SK-MEL-5 (cell line): Measurements from ENCODE around the gene TBC1D4. TPM values are rescaled to one million over a fixed set of nuclear protein-coding genes. Genes with fewer than 3 reads are reported as not detected.

Source experiments
- DNase-seq: peaks from one replicate; pipeline ENCODE4 v3.0.0-alpha.2; 2016; ENCODE audit warnings: low read depth, low spot score
- in situ Hi-C: cut with HindIII; loops from 2 replicates; pipeline ENCODE4 v1.10.0; 2016; ENCODE audit warnings: low sequenced_read_pairs, high pct_unique_total_duplicates, low pct_unique_long_range_greater_than_20kb
- total RNA-seq: library from RNA; depleted of rRNA; stranded (reverse); fragments of >200 nt; shearing (Covaris generic); gene quantifications from 2 replicates; pipeline ENCODE4 v1.2.3, GENCODE V29; 2014

Gene TBC1D4
- total RNA-seq, 1 experiment from 2014 or later = 36.9 TPM

GRCh38 chr13:75493156-75493555, 11.2 kb upstream of the TBC1D4 start:
- in situ Hi-C loops = no loop called here
- DNase-seq = no peak

GRCh38 chr13:75492389-75492788, 10.4 kb upstream of the TBC1D4 start:
- no peak for DNase-seq
- in situ Hi-C loops = no loop called here

GRCh38 chr13:75491376-75491775, 9.4 kb upstream of the TBC1D4 start:
- no peak for DNase-seq
- in situ Hi-C loops = no loop called here

GRCh38 chr13:75489502-75490263, 7.7 kb upstream of the TBC1D4 start:
- in situ Hi-C loops = loop anchor here (10.0 kb wide), 1 partner anchor 55 kb away; no protein-coding TSS in a partner anchor
- DNase-seq = peak; percentile 22

GRCh38 chr13:75486146-75487062, 4.4 kb upstream of the TBC1D4 start:
- in situ Hi-C loops = loop anchor here (10.0 kb wide), 1 partner anchor 52 kb away; no protein-coding TSS in a partner anchor
- DNase-seq = peak; percentile 48

GRCh38 chr13:75485286-75486062, 3.5 kb upstream of the TBC1D4 start:
- in situ Hi-C loops = loop anchor here (10.0 kb wide), 1 partner anchor 51 kb away; no protein-coding TSS in a partner anchor
- DNase-seq = peak; percentile 82

GRCh38 chr13:75482820-75483079, 781 bp upstream of the TBC1D4 start:
- no peak for DNase-seq
- in situ Hi-C loops = loop anchor here (10.0 kb wide), 1 partner anchor 48 kb away; no protein-coding TSS in a partner anchor

- in situ Hi-C loops = loop anchor here (10.0 kb wide), 1 partner anchor 47 kb away; no protein-coding TSS in a partner anchor
Observed at GRCh38 chr13:75481176-75482069, 546 bp downstream of the TBC1D4 start.

GRCh38 chr13:75480671-75481175, 1.2 kb downstream of the TBC1D4 start:
- in situ Hi-C loops = loop anchor here (10.0 kb wide), 1 partner anchor 46 kb away; no protein-coding TSS in a partner anchor
- DNase-seq = peak; percentile 60

More at GRCh38 chr13:75481176-75482069, 546 bp downstream of the TBC1D4 start:
- peak; percentile 26 for DNase-seq

- no peak for DNase-seq
- in situ Hi-C loops = no loop called here
Observed at GRCh38 chr13:75479102-75479740, 2.7 kb downstream of the TBC1D4 start.

GRCh38 chr13:75478659-75479058, 3.3 kb downstream of the TBC1D4 start:
- no peak for DNase-seq
- in situ Hi-C loops = no loop called here

- in situ Hi-C loops = no loop called here
- DNase-seq = no peak
Observed at GRCh38 chr13:75474956-75475355, 7.0 kb downstream of the TBC1D4 start.

GRCh38 chr13:75473468-75473867, 8.5 kb downstream of the TBC1D4 start:
- DNase-seq = no peak
- in situ Hi-C loops = no loop called here

GRCh38 chr13:75470676-75471075, 11.3 kb downstream of the TBC1D4 start:
- no peak for DNase-seq
- in situ Hi-C loops = no loop called here

- in situ Hi-C loops = no loop called here
Observed at GRCh38 chr13:75469047-75469446, 12.9 kb downstream of the TBC1D4 start.

GRCh38 chr13:75468602-75469001, 13.4 kb downstream of the TBC1D4 start:
- in situ Hi-C loops = no loop called here
- no peak for DNase-seq

More at GRCh38 chr13:75469047-75469446, 12.9 kb downstream of the TBC1D4 start:
- no peak for DNase-seq
